ENCODE results near the gene TXLNG.

Gene TXLNG

DNA sequence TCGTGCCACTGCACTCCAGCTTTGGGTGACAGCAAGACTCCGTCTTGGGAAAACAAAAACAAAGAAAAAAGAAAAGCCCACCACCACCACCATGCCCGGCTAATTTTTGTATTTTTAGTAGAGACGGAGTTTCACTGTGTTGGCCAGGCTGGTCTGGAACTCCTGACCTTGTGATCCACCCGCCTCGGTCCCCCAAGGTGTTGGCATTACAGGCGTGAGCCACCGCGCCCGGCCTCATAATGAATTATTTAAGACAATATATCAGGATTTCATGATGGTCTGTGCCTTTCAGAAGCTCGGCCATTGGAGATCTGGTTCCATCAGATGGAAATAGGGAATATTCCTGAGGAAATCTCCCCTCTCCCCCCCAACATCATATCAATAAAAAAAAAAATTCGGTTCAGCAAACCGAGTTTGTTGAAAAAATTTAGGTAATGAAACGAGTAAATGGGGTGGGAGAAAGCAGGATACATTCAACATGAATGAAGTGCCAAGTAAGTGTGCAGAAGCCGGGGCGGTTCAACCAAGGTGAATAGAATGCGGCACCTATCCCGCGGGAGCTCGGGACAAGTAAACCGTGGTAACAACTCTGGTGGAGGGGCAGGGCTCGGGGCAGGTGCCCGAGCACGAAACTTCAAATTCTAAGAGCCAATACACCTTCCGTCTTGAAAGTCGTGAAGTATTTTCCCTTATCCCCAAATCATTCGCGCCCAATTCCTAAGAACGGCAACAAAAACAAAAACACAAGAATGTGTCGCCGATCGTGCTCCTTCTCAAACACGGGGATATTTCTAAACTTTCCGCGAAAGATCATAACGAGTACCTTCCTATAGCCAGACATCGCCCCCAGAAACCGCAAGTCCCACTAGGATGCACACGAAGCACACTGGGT is 773 bp upstream of the TXLNG start:
- peak; percentile 30 for DNase-seq

- peak; percentile 71 for DNase-seq
These were observed 797 bp downstream of the TXLNG start for GRCh38 chrX:16786791-16787735.

GRCh38 chrX:16788477-16788876 is 2.2 kb downstream of the TXLNG start:
- DNase-seq, result no peak

DNA sequence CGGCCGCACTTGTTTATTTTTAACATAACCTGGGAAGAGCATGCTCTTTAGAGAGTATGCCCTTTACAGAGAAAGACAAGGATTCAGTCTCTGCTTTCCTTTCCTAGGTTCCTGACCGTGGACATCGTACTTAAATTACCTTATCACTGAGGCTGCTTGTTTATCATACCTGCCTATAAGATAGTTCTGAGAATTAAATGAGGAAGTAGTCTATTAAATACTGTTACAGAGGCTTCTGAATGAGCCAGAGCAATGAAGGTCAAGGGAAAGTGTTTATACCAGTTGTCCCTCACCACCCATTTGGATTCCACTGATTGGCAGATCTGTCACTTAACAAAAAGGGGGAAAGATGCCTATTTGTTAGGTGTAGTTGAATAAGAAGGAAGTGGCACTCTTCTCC is 10.0 kb downstream of the TXLNG start:
- no peak for DNase-seq

DNA sequence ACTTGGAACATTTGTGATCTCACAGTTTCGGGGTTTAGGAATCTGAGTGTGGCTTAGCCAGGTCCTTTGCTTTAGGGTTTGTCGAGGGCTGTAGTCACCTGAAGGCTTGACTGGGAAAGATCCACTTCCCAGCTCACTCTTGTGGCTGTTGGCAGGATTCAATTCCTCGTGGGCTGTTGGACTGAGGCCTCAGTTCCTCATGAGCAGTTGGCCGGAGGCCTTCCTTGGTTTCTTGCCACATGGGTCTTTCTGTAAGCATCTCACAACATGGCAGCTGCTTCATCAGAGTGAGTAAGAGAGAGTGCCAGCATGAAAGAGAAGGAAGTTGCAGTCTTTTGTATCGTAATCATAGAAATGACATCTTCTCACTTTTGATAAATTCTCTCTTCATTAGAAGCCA is 11.1 kb downstream of the TXLNG start:
- DNase-seq, result no peak

- no peak for DNase-seq
These were observed 11.6 kb downstream of the TXLNG start for GRCh38 chrX:16797841-16798240.

DNA sequence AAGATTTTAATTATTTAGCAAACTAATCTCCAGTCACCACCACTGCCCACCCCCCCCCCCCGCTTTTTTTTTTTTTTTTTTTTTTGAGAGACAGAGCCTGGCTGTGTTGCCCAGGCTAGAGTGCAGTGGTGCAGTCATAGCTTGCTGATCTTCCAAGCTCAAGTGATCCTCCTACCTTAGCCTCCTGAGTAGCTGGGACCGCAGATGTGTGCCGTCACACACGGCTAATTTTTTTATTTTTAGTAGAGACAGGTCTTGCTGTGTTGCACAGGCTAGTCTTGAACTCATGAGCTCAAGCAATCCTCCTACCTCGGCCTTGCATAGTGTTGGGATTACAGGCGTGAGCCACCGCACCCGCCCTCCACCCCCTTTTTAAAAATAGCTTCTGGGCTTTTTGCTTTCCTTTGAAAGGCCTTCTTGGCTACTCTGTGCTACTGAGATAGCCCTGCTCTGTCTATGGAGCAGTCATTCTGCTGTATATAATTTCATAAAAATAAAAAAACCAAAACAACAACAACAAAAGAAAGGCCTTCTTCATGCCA is 18.7 kb downstream of the TXLNG start:
- DNase-seq, result no peak

- DNase-seq, result no peak
These were observed 21.3 kb downstream of the TXLNG start for GRCh38 chrX:16807548-16807947.

DNA sequence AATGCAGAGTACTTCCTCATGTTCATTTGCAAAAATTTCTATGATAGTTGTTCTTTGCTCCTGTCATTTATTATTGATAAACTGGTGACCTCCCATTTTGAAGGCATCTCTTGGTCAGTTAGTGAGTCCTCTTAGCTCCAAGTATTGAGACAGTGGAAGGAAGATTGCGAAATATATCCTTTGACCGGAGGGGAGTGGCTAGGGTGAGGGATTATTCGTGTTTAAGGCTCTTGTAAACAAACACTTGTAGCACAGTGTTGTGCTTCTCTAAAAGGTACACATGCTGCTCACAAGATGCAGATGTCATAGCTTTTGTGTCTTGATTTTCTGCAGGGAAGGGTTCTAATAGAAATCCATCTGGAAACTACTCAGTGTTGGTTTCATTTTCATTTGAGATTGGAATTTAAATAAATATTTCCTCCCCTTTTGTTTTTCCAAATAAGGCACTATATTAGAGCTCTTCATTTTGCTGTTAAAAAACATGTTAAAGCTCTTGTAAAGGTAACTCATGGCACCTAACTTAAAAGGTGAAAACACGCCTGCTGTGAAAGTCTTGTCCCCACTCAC is 21.8 kb downstream of the TXLNG start:
- DNase-seq, result no peak

- no peak for DNase-seq
These were observed 28.3 kb downstream of the TXLNG start for GRCh38 chrX:16814597-16814996.

- DNase-seq, result no peak
These were observed 33.4 kb downstream of the TXLNG start for GRCh38 chrX:16819634-16820033.

DNA sequence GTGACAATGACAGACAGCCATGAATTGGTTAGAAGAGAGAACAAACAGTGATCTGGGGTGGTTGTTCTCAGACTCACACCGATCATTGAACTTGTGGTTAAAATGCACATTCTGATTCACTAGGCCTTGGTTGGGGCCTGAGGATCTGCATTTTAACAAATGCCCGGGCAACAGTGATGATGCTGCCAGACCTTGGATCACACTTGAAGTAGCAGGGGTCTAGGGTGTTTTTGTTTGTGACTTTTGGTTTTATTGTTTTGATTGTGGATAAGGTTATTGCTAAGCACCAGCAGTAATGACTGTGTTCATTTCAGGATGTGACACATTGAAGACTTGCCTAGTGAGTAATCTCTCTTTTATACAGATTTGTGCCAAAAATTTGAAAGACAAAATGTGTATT is 36.5 kb downstream of the TXLNG start:
- DNase-seq, result no peak

GRCh38 chrX:16825264-16826035 is 39.2 kb downstream of the TXLNG start:
- no peak for DNase-seq

GRCh38 chrX:16826207-16826606 is 39.9 kb downstream of the TXLNG start:
- DNase-seq, result peak; percentile 21

DNA sequence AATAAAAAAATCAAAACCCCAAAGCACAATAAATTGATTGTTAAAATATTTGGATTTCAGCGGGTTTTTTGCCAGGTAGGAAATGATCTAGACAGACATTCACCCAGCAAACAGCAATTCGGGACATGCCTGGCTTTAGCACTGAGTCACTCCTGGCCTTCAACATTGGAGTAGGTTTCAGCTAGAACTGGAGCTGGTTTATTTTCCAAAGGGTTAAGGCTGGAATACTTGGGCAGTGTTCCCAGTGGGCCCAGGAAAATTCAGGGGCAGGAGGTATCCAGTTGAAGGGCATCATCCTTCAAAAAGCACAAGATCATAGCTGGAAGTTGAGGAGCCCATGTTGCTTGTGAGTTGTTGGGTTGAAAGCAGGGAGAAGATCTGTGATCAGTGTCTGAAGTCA is 41.0 kb downstream of the TXLNG start:
- no peak for DNase-seq

DNA sequence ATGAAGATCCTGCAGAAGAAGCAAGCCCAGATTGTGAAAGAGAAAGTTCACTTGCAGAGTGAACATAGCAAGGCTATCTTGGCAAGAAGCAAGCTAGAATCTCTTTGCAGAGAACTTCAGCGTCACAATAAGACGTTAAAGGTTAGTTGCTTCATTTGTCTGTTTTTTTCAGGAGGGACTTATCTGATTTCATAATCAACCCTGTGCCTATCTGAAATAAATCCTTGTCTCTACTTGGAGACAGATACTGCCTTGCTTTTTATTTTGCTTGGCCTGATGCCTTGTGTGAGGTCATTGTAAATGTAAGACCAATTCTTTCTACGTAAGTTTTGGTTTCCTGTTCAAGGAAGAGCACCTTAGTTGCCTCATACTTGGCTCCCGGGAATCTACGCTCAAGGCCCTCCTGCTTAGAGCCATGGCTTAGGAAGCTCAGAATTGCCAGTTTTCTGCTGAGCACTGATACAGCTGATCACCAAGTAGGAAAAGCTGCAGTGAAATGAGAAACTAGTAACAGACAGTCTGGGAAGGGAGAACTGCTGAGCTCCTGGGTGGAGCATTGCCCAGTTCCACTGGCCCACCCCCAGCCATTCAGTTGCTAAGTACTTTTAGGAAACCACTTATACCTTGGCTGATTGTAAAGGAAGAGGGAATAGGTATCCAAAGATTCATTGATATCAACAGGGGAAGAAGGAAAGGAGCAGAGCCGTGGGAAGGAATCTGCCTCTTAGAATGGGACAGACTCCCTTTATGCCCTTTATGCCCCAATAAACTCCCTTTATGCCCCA is 42.0 kb downstream of the TXLNG start:
- no peak for DNase-seq

GRCh38 chrX:16832301-16832700 is 46.0 kb downstream of the TXLNG start:
- DNase-seq, result no peak

- no peak for DNase-seq
These were observed 48.5 kb downstream of the TXLNG start for GRCh38 chrX:16834806-16835205.

GRCh38 chrX:16836371-16836770 is 50.1 kb downstream of the TXLNG start:
- no peak for DNase-seq

- DNase-seq, result no peak
These were observed 52.2 kb downstream of the TXLNG start for GRCh38 chrX:16838202-16839066.

All from NCI-H146 (cell line).